Measurements from ENCODE around the gene ZNF77. TPM values are rescaled to one million over a fixed set of nuclear protein-coding genes. Genes with fewer than 3 reads are reported as not detected.

The ZNF77 gene
- total RNA-seq, 3 donors from 2014 or later: 2.2 to 5.1 (median 4.9) TPM

- H3K4me3 ChIP-seq: peak overlapping the region in 2 of 3 donors; percentile 50 to 74
These were observed 33.0 kb upstream of the ZNF77 start for GRCh38 chr19:2977746-2978138.

GRCh38 chr19:2977001-2977745 is 32.4 kb upstream of the ZNF77 start, which contains the start of gene TLE6:
TLE6 (plus strand) TSS chr19:2977564; CDS start chr19:2978234, 670 bp downstream.
- Histone ChIP-seq H3K36me3 (no peaks in the 10 kb centered on the region), H3K27me3 (no peaks in the 10 kb centered on the region), H3K4me1 (peaks cover 8 to 15% of the 10 kb centered on the region in 2 donors), H3K4me3 (peak within 1 kb of the TSS; percentile 37 to 74 (median 50)), H3K9me3 (no peaks in the 10 kb centered on the region), H3K27ac (peak within 1 kb of the TSS; percentile 41 to 70)
- intact Hi-C loops (cut with DNase I; ENCODE audit: low total_unique reads): no loop called here
- TF ChIP-seq CTCF (IDR thresholded peaks at IDR 0.05): no peak
- peak; percentile 68 to 77 (median 70) for TF ChIP-seq POLR2AphosphoS5 (IDR thresholded peaks at IDR 0.05)
- DNase-seq (ENCODE audit: low spot score in 2 of 2): peak; percentile 98

More at GRCh38 chr19:2977746-2978138, 33.0 kb upstream of the ZNF77 start:
- Histone ChIP-seq H3K27me3 (no peaks in the 10 kb centered on the region), H3K9me3 (no peaks in the 10 kb centered on the region), H3K4me1 (peaks cover 8 to 15% of the 10 kb centered on the region in 2 donors), H3K36me3 (no peaks in the 10 kb centered on the region), H3K27ac (peak overlapping the region; percentile 41 to 70)
- no peak for TF ChIP-seq POLR2A (IDR thresholded peaks at IDR 0.05)
- no peak for TF ChIP-seq POLR2AphosphoS5 (IDR thresholded peaks at IDR 0.05)
- TF ChIP-seq CTCF (IDR thresholded peaks at IDR 0.05): no peak
- no peak for DNase-seq (ENCODE audit: low spot score in 2 of 2)
- intact Hi-C loops (cut with DNase I; ENCODE audit: low total_unique reads): no loop called here

- H3K4me1 ChIP-seq: peaks cover 10 to 15% of the 10 kb centered on the region in 2 donors
- peak overlapping the region; percentile 37 to 74 (median 50) for H3K4me3 ChIP-seq
- peak overlapping the region in 1 of 2 donors; percentile 70 for H3K27ac ChIP-seq
These were observed 31.8 kb upstream of the ZNF77 start for GRCh38 chr19:2976609-2977000.

GRCh38 chr19:2974342-2975041 is 29.7 kb upstream of the ZNF77 start:
- H3K4me1 ChIP-seq: peaks cover 14 to 15% of the 10 kb centered on the region in 2 donors

More at GRCh38 chr19:2976609-2977000, 31.8 kb upstream of the ZNF77 start:
- no peak for DNase-seq (ENCODE audit: low spot score in 2 of 2)
- H3K9me3 ChIP-seq: no peaks in the 10 kb centered on the region
- H3K27me3 ChIP-seq: no peaks in the 10 kb centered on the region
- H3K36me3 ChIP-seq: no peaks in the 10 kb centered on the region
- TF ChIP-seq CTCF (IDR thresholded peaks at IDR 0.05) (no peak), POLR2AphosphoS5 (IDR thresholded peaks at IDR 0.05) (no peak), POLR2A (IDR thresholded peaks at IDR 0.05) (no peak)
- intact Hi-C loops (cut with DNase I; ENCODE audit: low total_unique reads): no loop called here

GRCh38 chr19:2973229-2973628 is 28.5 kb upstream of the ZNF77 start:
- no peak for DNase-seq (ENCODE audit: low spot score in 2 of 2)
- intact Hi-C loops (cut with DNase I; ENCODE audit: low total_unique reads): no loop called here
- H3K27me3 ChIP-seq: no peaks in the 10 kb centered on the region

More at GRCh38 chr19:2974342-2975041, 29.7 kb upstream of the ZNF77 start:
- peak overlapping the region; percentile 72 to 79 for H3K27ac ChIP-seq
- H3K4me3 ChIP-seq: no peak overlapping the region
- H3K36me3 ChIP-seq: no peaks in the 10 kb centered on the region
- intact Hi-C loops (cut with DNase I; ENCODE audit: low total_unique reads): no loop called here
- peak in 1 of 2 donors; percentile 60 for DNase-seq (ENCODE audit: low spot score in 2 of 2)
- no peaks in the 10 kb centered on the region for H3K9me3 ChIP-seq
- H3K27me3 ChIP-seq: no peaks in the 10 kb centered on the region
- TF ChIP-seq POLR2AphosphoS5 (IDR thresholded peaks at IDR 0.05): peak in 2 of 3 donors; percentile 30 to 38
- no peak for TF ChIP-seq POLR2A (IDR thresholded peaks at IDR 0.05)

More at GRCh38 chr19:2973229-2973628, 28.5 kb upstream of the ZNF77 start:
- Histone ChIP-seq H3K4me3 (no peak overlapping the region), H3K36me3 (no peaks in the 10 kb centered on the region), H3K27ac (peak overlapping the region; percentile 72 to 79), H3K9me3 (no peaks in the 10 kb centered on the region), H3K4me1 (peaks cover 14 to 15% of the 10 kb centered on the region in 2 donors)
- TF ChIP-seq POLR2A (IDR thresholded peaks at IDR 0.05) (no peak), POLR2AphosphoS5 (IDR thresholded peaks at IDR 0.05) (peak; percentile 41 to 71 (median 51)), CTCF (IDR thresholded peaks at IDR 0.05) (no peak)
